Epithelial cell of esophagus (primary cell): ENCODE measurements around the gene PRKD1.

Experiments used
- DNase-seq: peaks from one replicate; pipeline ENCODE4 v3.0.0; 2010; ENCODE audit warnings: low read depth
- H3K4me3 ChIP-seq: 2 replicates; pipeline ENCODE4 v1.5.1; 2011; ENCODE audit warnings: mild to moderate bottlenecking, low read length, control low read depth
- CTCF ChIP-seq: IDR thresholded peaks from 2 replicates; pipeline ENCODE4 v1.5.1; 2011; ENCODE audit warnings: low read depth, mild to moderate bottlenecking, low read length, control low read depth, inconsistent platforms; ENCODE audit not compliant: insufficient read depth; ENCODE audit errors: missing control alignments

The PRKD1 gene

DNA sequence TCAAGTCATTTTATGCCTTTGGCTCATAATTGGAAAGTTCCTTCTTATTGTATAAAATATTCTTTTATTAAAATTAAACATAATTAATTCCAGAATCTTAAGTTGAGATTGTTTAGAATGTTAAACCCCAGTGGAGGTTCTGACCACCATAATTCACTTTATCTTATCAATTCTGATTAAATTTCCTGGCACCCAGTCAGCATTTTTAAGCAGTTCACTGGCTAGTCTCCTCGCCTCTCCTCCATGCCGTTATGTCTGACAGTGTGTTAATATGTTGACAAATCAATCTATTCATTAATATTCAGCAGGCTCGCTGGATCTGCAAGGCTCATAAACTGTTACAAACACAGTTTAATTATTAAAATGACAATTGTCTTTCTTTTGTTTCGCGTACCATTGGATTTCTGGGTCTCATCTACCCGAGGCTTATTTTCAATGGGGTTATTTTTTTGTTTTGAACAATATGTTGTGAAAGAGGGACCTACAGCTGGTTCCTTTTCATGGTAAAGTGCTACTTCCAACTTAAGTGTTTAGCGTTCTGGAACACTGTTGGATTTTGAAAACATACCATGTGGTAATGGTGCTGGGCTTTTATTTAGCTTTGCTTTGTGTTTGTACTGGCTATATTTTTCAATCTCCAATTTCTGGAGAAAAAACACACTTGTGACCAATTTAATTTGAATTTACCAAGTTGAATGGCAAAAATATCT is 339.7 kb downstream of the PRKD1 start:
- no peak for DNase-seq
- no peak overlapping the region for H3K4me3 ChIP-seq
- TF ChIP-seq CTCF = no peak

DNA sequence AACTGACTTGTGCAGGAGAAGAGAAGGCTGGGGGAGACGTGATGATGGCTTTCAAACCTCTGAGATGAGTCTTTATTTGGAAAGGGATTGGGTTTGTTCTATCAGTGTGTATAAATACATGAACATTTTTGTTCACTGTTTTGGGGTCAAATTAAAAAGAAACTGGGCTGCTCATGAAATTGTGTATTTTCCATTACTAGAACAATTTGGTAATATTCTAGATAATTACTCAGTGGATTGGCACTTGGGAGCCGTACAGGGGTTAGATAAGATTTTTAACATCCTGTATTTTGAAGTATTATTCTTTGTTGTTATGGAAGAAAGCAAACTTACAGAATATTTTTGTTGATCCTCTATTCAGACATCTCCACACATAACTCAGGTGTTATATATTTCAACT is 340.6 kb downstream of the PRKD1 start:
- TF ChIP-seq CTCF = no peak
- no peak overlapping the region for H3K4me3 ChIP-seq
- DNase-seq = no peak

DNA sequence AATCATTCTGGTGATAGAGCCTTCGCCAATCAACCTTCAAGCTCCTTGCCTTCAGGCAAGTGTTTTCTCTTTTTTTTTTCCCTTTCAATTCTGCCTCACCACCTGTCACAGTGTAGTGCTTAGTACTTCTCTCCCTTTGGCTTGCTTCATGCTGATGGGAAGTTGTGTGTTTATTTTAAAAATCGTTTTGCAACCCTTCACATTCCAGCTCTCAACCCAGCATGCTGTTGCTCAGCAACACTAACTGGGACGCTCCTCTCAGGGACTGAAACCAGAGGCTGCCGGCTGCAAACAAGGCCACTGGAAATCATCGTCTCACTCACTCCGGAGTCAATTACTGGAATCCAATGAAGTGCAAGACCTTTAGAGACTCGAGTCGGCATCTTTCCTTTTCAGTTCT is 342.7 kb downstream of the PRKD1 start:
- no peak overlapping the region for H3K4me3 ChIP-seq
- DNase-seq = no peak
- TF ChIP-seq CTCF = no peak

GRCh38 chr14:29580763-29581162 is 346.9 kb downstream of the PRKD1 start:
- TF ChIP-seq CTCF = no peak
- no peak overlapping the region for H3K4me3 ChIP-seq
- no peak for DNase-seq

- DNase-seq = no peak
- no peak overlapping the region for H3K4me3 ChIP-seq
These were observed 347.8 kb downstream of the PRKD1 start for GRCh38 chr14:29579838-29580237.

DNA sequence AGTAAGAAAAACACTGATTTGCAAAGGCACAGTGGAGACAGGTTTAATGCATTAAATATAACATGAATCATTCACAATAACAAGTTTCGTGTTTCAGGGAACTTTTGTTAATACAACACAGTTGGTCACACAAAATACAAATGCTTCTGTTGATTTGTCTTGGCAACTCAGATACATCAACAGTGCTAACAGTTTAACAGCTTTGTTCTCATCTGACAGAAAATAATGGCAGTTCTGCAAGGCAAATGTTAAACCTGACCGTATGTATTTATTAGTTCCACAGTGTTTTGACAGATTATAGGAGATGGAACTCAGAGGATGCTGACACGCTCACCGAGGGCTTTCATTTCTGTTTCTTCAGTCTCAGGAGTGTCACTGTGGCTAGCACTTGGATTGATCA is 350.7 kb downstream of the PRKD1 start:
- H3K4me3 ChIP-seq = no peak overlapping the region
- no peak for TF ChIP-seq CTCF

More at GRCh38 chr14:29579838-29580237, 347.8 kb downstream of the PRKD1 start:
- no peak for TF ChIP-seq CTCF

DNA sequence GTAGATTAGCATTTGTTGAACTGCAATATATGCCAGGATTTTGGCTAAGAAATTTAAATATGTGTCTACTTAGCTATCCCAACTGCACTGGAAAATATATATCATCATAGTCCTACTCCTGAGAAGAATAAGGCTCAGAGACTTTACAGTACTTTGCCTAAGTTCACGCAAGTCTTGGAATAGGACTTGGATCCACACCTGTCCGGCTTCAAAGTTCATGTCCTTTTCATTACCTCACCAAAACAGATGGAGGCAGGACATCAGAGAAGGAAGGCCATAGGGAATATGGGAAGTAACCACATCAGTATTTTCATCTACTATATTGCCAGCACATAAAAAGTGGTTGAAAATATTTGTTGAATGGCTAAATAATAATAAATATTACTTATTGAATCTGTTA is 358.5 kb downstream of the PRKD1 start:
- TF ChIP-seq CTCF = no peak

More for the DNA sequence above, 350.7 kb downstream of the PRKD1 start:
- DNase-seq = no peak

More for the DNA sequence above, 358.5 kb downstream of the PRKD1 start:
- no peak for DNase-seq
- no peak overlapping the region for H3K4me3 ChIP-seq
